NOMO-1 (cell line): Measurements from ENCODE around the gene C22orf31.
"Not testable (repeated sequence)": the region's sequence is repeated elsewhere in the genome, so short reads cannot be mapped to it uniquely, and the experiment has no call there.

Experiments used
- DNase-seq, 2 experiments: peaks; one replicate each; lab custom pipeline; 2025; ENCODE audit not compliant: unreplicated experiment in 2 of 2; lab: John Stamatoyannopoulos, UW

C22orf31 gene

GRCh38 chr22:29055192-29055830 is 6.3 kb downstream of the C22orf31 start:
- DNase-seq = no peak

GRCh38 chr22:29054251-29054767 is 7.3 kb downstream of the C22orf31 start:
- DNase-seq = no peak

- DNase-seq = no peak
Measured at GRCh38 chr22:29053048-29053702, 8.5 kb downstream of the C22orf31 start.

- DNase-seq = no peak
Measured at GRCh38 chr22:29050457-29050856, 11.2 kb downstream of the C22orf31 start.

GRCh38 chr22:29049655-29050263 is 11.9 kb downstream of the C22orf31 start:
- no peak for DNase-seq

- DNase-seq = no peak
Measured at GRCh38 chr22:29048822-29049654, 12.6 kb downstream of the C22orf31 start.

GRCh38 chr22:29044657-29045176 is 16.9 kb downstream of the C22orf31 start:
- no peak for DNase-seq

- DNase-seq = no peak
Measured at GRCh38 chr22:29043906-29044575, 17.6 kb downstream of the C22orf31 start.

GRCh38 chr22:29041408-29041807 is 20.2 kb downstream of the C22orf31 start:
- no peak for DNase-seq

GRCh38 chr22:29040385-29041275 is 21.0 kb downstream of the C22orf31 start:
- peak; percentile 14 to 67 for DNase-seq

GRCh38 chr22:29039684-29040083 is 21.9 kb downstream of the C22orf31 start:
- DNase-seq = not testable (repeated sequence)

GRCh38 chr22:29039148-29039547 is 22.5 kb downstream of the C22orf31 start:
- DNase-seq = no peak

GRCh38 chr22:29037340-29037932 is 24.2 kb downstream of the C22orf31 start:
- no peak for DNase-seq

GRCh38 chr22:29032584-29032983 is 29.0 kb downstream of the C22orf31 start:
- no peak for DNase-seq

GRCh38 chr22:29032014-29032475 is 29.6 kb downstream of the C22orf31 start:
- no peak for DNase-seq

- DNase-seq = no peak
Measured at GRCh38 chr22:29031227-29032011, 30.2 kb downstream of the C22orf31 start.

- DNase-seq = no peak
Measured at GRCh38 chr22:29030618-29031226, 30.9 kb downstream of the C22orf31 start.
